Activated CD4-positive, alpha-beta T cell treated with anti-CD3 and anti-CD28 coated beads, Interleukin-2, amount 50 U/mL, for 48 hours (primary cell): Measurements from ENCODE around the gene DEGS2.
"Not testable (repeated sequence)": the region's sequence is repeated elsewhere in the genome, so short reads cannot be mapped to it uniquely, and the experiment has no call there.

ENCODE experiments used
- DNase-seq, 2 experiments: peaks; one replicate each; pipeline ENCODE4 v3.0.0-alpha.2; 2020

The DEGS2 gene

DNA sequence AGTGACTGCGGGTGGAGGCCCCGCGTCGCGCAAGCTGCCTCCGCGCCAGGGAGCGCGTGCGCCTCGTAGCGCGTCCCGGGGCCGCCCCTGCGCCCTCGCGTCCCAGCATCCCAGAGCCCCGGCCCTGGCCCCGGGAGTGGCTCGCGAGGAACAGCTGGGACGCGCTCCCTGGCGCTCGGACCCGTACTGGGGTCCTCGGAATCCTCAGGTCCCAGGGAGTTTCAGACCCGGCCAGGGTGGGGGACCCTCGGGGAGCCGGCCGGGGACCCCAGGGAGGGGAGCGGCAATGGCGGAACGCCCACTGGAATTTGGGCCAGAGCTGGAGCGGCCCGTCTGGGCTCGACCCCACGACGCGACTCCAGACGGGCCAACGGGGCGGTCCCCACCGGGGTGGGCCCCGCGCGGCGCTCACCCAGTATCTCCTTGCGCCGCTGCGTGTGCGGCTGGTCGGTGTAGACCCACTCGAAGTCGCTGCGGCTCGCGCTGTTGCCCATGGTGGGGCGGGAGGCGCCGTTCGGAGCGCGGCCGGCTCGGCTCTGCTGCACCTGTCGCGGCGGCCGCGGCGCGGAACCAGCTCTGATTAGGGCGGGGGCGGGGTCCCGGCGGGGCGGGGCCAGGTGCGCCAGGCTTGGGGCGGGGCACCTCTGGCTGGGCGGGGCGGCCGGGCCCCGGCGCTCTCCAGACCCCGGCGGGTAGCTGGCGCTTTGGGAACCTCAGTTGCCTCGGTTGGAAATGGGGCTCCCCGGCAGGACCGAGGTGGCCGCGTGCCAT, at the start of gene DEGS2:
Gene DEGS2, minus strand, starts transcription at position 552 of the 771 bp plus-strand sequence. Its CDS starts 58 bp downstream, at position 494.
- DNase-seq = peak; percentile 62 to 66

DNA sequence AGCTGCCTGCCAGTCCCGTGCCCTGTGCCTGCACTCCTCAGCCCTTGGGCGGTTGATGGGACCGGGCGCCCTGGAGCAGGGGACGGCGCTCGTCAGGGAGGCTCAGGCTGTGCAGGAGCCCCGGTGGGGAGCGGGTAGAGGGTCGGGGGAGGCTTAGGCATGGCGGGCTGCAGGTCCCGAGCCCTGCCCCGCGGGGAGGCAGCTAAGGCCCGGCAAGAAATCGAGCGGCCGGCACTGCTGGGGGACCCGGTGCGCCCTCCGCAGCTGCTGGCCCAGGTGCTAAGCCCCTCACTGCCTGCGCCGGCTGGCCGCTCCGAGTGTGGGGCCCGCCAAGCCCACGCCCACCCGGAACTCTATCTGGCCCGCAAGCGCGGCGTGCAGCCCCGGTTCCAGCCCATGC, 48.7 kb upstream of the DEGS2 start:
- DNase-seq = not testable (repeated sequence)

DNA sequence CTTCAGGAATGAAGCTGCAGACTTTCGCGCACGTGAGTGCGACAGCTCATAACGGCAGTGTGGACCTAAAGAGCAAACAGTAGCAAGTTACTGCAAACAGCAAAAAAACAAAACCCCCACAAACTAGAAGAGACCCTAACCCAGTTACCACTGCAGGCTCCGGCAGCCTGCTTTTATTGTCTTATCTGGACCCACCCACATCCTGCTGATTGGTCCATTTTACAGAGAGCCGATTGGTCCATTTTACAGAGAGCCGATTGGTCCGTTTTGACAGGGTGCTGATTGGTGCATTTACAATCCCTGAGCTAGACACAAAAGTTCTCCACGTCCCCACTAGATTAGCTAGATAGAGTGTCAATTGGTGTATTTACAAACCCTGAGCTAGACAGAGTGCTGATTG, 48.1 kb upstream of the DEGS2 start:
- DNase-seq = not testable (repeated sequence)

DNA sequence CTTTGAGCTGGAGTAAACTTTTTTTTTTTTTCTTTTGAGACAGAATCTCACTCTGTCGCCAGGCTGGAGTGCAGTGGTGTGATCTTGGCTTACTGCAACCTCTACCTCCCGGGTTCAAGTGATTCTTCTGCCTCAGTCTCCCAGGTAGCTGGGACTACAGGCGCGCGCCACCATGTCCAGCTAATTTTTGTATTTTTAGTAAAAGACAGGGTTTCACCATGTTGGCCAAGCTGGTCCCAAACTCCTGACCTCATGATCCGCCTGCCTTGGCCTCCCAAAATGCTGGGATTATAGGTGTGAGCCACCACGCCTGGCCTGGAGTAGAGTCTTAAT, 45.4 kb upstream of the DEGS2 start:
- DNase-seq = not testable (repeated sequence)

DNA sequence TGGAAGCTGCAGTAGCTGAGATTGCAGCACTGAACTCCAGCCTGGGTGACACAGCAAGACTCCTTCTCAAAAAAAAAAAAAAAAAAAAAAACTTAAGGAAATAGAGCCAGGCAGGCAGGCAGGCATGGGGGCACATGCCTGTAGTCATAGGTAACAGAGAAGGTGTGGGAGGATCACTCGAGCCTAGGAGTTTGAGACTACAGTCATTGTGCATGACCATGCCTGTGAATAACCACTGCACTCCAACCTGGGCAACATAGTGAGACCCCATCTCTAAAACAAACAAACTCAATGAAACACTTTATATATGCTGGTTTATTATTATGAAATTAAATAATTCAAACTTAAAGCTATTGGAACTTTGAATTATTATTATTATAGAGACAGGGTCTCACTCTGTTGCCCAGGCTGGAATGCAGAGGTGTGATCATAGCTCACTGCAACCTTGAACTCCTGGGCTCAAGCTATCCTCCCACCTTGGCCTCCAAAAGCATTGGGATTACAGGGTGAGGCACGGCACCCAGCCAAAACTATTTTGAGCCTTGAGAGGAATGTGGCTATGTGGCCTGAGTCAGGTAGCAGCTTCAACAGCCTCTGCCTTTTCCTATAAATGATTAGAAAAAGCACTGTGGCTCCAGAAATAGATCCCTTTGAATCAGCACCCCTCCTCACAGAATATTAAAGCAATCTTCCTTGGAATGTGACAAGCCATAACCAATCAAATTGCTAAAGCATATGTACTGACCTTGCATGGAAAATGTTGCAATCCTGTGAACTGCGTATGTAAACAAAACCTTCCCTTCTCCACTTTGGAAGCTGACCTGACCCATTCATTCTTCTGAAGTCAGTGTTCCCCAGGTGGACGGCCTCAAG, 44.8 kb upstream of the DEGS2 start:
- no peak for DNase-seq

DNA sequence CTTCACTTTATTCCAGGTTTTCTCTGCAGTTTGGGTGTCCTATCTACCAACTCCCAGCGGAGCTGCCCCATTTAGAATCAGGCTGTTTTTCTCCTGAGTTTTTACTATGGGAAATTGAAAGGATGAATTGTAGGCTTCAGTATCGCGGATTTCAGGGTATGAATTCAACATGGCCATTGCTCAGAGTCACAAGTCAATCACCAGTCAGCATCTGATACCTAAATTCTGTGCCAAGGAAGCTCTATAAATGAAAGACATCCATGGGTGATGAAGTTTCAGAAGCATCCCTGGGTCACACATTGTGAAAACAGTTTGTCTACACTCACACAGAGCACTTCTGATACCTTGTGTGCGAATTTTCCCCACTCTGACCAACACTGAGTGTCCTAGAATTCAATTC, 43.7 kb upstream of the DEGS2 start:
- no peak for DNase-seq

DNA sequence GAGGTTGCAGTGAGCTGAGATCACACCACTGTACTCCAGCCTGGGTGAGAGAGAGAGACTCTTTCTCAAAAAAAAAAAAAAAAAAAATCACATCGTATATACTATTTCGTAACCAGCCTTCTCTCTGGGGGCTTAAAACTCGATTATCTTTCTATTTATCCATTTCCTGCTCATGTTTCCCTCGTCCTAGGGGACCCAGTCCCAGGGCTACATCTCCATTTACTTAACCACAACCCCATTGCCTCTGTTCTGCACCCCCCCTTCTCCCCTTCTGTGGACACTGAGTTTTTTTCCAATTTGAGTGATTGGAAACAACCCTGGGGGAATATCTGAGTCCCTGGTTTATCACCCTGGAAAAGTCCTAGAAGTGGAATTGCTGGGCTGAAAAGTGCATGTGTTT, 43.3 kb upstream of the DEGS2 start:
- no peak for DNase-seq

DNA sequence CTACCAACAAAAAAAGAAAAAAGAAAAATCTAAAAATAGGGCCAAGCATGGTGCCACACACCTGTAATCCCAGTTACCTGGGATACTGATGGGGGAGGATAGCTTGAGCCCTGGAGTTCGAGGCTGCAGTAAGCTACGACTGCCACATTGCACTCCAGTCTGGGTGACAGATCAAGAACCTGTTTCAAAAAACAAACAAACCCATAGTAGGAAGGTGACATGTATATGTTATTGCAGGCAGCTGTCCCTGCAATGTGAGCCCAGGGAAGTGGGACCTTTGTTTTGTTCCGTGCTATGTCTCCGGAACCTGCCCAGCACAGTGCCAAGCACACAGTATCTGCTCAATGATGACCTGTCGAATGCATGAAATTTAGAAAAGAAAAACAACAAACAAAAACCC, 42.3 kb upstream of the DEGS2 start:
- no peak for DNase-seq

DNA sequence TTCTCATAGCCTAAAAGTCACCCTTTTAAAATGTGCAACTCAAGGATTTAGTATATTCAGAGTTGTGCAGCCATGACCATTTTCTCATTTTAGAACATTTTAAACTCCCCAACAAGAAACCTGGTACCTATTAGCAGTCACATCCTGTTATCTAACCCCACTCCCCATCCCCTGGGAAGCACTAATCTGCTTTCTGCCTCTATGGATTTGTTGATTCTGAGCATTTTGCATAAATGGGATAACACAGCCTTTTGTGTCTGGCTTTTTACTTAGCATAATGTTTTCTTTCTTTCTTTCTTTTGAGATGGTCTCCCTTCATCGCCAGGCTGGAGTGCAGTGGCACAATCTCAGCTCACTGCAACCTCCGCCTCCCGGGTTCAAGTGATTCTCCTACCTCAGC, 40.9 kb upstream of the DEGS2 start:
- no peak for DNase-seq

DNA sequence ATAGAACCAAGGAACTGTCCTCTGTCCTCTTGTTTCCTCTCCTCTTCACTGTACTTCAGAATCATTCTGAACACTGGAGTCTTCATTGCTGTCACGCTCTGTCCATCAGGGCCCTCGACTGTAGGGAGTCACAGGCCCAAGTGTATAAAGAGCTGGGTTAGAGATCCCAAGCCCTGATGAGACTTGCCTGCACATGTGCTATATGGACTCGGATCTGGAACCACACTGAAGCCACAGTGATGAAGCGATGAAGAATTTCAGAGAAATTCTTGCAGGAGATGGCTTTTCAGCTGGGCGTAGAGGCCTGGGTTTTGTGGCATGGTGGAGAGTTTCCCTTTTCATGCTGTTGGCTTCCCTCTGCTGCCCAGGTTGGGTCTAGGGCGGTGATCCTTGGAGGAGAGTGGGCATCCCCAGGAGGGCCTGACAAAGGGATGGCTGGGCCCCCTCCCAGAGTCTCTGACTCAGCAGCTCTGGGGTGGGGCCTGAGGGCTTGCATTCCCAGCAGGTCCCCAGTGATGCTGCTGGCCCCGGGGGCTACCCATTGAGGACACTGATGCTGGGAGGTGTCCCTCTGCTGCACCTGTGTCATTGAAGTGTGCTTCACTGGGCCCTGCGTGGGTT, 39.9 kb upstream of the DEGS2 start:
- DNase-seq = no peak

DNA sequence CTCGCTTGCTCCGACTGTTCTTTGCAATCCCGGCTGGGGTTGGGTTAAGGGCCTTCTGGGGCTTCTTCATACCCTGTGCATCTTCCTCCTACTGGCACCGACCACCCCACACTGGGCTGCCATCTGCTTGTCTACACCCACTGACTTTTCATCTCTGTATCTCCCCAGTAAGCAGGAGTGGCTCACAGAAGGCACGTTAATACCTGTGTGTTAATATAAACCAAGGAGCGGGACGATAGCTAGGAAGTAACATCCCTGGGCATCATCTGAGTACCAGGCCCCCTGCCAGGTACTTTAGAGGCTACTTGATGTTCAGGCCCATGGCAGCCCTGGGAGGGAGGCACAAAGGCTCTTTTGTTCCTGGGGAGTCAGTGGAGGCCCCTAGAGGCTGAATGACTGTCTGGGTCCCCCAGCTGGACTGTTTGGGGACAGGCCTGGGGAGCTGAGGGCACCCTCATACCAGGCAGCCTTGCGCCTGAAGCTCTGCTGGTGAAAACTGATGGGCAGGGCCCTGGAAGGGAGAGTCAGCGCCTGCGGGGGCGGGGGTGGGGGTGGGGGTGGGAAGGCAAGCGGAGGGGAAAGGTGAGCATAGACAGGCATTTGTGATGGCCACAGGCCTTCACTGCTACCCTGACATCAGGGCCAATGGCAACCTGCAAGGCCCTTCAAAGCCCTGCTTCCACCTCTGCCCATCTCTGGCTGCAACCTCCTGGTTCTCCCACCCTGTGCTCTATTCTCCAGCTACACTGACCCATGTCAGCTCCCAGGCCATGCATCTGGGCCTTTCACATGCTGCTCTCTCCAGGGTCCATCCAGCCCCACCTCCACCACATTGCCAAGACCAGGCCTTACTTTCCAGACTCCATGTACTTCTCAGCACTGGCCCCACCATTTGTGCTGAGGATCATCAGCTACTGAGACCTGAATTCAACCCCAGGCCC, 34.2 kb upstream of the DEGS2 start:
- DNase-seq = peak; percentile 16 to 19

DNA sequence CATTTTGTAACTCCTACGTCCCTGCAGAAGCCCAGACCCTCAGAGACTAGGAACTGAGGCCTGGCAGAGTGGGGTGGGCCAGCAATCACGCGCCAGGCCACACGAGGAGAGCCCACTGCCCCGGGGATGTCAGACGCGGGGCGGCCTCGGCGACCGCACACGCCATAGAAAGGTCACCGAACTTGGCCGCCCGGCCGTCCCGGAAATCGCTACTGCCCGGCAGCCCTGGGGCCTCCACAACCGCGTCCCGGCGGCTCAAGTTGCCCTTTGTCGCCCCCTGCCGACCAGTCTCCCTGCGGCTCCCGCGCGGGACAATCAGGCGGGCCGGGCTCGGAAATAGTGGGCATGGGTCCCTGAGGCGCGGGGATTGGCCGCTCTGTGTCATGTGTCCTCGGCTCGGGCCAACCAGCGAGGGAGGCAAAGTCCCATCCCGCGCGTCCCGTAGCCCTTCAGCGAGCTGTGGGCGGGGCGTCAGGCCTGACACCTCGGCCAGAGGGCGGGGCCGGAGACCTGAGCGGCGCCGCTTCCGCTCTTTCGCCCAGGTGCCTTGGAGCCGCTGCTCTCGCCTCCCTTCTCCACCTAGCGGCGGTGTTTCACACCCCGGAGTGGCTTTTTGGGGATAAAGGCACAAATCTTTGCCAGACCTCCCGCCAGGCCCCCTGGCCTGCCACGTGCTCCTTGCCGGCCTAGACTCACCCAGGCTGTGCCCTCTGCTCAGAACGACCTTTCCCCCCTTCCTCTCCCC, 33.4 kb upstream of the DEGS2 start:
- peak; percentile 100 for DNase-seq

DNA sequence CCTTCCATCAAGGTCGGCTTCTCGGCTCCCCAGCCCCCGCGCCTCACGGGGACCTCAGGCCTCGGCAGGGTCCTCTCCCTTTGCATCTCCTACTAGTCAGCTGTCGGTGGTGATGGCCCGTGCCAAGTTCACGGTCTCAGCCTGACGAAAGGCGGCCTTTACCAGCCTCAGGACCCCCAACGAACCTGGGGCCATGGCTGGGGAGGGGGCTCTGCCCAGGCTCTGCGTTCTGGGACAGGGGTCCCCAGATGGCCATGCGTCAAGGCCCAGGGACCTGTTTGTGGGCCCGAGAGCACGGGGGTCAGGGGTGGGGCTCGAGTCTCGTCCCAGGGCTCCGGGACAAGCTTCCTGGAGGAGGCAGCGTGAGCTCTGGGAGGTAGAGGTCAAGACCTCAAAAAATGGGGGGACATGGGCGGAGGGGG, 32.8 kb upstream of the DEGS2 start:
- no peak for DNase-seq

DNA sequence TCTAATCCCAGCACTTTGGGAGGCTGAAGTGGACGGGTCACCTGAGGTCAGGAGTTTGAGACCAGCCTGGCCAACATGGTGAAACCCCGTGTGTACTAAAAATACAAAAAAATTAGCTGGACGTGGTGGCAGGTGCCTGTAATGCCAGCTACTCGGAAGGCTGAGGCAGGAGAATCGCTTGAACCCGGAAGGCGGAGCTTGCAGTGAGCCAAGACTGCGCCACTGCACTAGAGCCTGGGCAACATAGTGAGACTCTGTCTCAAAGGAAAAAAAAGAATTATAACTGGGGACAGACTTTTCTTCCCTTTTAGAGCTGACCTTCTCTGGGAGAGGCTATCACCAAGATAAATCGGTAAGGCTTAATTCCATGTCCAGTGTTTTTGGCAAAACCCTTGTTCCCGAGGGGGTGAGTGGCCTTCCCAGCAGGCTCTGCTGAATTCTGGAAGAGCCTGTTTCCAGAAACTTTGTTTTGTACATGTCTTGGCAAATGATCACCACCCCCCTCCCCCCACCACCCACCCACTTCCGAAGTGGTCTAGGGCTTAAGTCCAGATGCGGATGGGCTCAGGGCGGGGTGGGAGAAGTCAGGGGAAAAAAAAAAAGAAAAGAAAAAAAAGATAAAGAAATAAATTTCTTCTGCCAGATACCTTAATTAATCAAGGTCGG, 32.3 kb upstream of the DEGS2 start:
- no peak for DNase-seq

DNA sequence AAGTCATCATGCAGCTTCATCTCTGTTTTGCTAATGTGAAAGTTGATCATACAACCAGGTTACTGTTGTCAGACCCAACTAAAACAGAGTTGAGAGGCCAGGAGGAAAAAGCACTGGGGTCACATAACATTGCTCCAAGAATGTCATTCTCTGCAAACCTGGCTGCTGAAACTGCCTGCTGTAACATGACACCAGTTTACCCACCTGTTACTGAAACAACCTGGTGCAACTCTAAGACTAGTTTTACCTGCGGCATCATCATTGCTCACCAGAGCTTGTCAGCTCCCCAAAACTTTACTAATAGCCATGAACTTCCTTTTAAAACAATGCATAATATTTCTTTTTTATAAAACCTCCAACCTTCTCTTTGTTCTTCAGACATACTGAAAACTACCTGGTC, 30.7 kb upstream of the DEGS2 start:
- DNase-seq = no peak

DNA sequence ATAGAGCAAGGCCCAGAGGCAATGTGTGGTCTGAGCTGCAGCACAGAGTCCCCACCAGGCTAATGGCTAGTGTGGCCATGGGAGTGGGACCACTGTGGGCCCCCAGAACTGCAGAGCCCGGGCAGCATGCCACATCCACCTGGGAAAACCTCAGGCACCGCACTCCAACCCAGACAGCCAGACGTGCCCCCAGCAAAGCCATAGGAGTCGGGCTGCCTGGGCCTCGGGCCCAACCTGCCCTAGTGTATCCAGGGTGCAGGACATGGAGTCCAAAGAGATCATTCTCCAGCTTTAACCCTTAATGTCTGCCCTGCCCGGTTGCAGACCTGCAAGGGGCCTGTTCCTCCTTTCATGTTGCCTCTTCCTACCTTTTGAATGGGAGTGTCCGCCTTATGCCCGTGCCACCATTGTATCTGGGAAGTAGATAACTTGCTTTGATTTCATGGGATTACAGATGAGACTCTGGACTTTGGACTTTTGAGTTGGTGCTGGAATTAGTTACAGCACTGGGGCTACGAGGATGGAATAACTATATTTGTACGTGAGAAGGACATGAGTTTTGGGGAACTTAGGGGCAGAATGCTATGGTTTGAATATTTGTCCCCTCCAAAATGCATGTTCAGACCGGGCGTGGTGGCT, 29.1 kb upstream of the DEGS2 start:
- no peak for DNase-seq

DNA sequence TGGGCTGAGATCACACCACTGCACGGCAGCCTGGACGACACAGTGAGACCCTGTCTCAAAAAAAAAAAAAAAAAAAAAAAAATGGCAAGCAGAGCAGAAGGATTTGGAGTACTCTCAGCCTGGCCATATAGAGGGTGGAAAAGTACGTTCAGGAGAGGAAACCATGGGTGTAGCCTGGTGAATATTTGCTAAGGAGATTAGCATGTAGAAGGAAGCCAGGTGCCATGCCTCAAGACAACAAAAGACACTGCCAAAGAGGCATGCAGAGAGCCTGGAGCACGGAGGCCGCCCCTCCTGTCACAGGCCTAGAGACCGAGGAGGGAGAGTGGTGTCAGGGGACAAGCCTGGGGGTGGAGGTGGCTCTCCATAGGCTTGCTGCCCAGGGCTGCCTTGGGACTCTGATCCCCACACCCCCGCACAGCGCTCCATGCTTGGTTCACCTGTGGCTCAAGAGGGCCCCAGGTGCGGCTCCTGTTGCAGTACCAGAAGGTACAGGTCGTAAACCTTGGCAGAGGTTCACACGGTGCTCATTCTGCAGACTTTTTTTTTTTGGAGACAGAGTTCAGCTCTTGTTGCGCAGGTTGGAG, 27.9 kb upstream of the DEGS2 start:
- no peak for DNase-seq

DNA sequence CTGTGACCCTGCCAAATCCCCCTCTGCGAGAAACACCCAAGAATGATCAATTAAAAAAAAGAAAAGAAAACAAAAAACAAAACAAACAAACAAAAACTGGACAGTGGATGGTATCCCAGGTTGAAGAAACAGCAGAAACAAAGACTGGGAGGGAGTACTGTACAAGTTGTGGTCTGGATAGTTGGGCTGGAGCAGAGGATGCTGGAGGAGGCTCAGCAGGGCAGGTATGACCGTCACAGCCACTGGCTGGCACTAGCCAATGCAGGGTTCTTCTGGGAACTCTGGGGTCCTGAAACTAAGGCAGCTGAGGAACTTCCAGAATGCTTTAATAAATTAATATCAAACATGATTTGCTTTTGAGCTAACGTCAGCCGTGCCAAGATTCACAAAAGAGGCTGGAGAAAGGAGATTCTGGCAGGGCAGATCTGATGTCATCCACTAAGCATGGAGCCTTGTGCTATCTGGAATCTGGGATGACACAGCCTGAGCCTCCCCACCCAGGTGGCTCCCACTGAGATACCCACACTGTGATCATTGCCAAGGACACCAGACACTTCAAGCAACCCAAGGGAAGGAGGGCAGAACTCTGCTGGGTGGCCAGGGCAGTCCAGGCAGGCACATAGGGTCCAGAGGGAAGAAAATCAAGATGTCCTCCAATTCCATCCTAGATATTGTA, 22.6 kb upstream of the DEGS2 start:
- not testable (repeated sequence) for DNase-seq

DNA sequence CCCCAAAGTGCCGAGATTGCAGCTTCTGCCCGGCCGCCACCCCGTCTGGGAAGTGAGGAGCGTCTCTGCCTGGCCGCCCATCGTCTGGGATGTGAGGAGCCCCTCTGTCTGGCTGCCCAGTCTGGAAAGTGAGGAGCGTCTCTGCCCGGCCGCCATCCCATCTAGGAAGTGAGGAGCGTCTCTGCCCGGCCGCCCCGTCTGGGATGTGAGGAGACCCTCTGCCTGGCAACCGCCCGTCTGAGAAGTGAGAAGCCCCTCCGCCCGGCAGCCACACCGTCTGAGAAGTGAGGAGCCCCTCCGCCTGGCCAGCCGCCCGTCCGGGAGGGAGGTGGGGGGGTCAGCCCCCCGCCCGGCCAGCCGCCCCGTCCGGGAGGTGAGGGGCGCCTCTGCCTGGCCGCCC, 21.2 kb upstream of the DEGS2 start:
- not testable (repeated sequence) for DNase-seq

DNA sequence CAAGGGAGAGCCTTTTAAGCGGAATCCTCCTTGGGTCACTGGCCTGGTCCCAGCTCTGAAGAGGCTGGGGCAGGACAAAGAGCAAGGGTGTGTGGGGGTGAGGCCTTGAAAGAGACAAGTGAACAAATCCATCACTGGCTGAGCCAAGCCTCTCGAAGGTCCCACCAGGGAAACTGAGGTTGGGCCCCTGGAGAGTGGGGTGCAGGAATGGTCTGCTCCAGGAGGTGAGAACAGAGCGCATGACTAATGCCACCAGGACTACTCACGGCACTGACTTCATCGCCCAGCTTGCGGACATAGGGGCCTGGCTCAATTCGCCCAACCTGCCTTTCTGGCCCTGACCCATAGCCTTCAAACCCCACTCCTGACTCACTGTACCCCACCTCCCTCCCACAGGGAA, 19.2 kb upstream of the DEGS2 start:
- no peak for DNase-seq
